Mesodermal cell (in vitro differentiated cells): ENCODE data around the gene POU6F2.

Experiments
- H3K27ac ChIP-seq: 2 replicates; pipeline ENCODE4 v1.7.0; 2013; ENCODE audit warnings: mild to moderate bottlenecking, low read depth, low read length, moderate library complexity; ENCODE audit not compliant: severe bottlenecking
- H3K36me3 ChIP-seq: 2 replicates; pipeline ENCODE4 v1.7.1; 2013; ENCODE audit warnings: mild to moderate bottlenecking, low read length, moderate library complexity; ENCODE audit not compliant: control insufficient read depth, insufficient read depth
- H3K4me1 ChIP-seq: one replicate; pipeline ENCODE4 v1.7.1; 2013; ENCODE audit warnings: mild to moderate bottlenecking, low read length; ENCODE audit not compliant: insufficient read depth, control insufficient read depth, poor library complexity, severe bottlenecking
- H3K4me3 ChIP-seq: 2 replicates; pipeline ENCODE4 v1.7.0; 2013; ENCODE audit warnings: low read length, control low read depth, mild to moderate bottlenecking; ENCODE audit not compliant: insufficient read depth, poor library complexity, severe bottlenecking; ENCODE audit errors: extremely low read depth
- H3K9me3 ChIP-seq: 2 replicates; pipeline ENCODE4 v1.7.1; 2013; ENCODE audit warnings: mild to moderate bottlenecking, low read length, moderate library complexity; ENCODE audit not compliant: control insufficient read depth
- WGBS, 2 experiments: methylation state at CpG; one replicate each; pipeline ENCODE4 v1.1.5; 2013; ENCODE audit warnings: missing lambda C conversion rate in 2 of 2; ENCODE audit not compliant: insufficient coverage in 2 of 2; 5-methylcytosine and 5-hydroxymethylcytosine counted together

Gene POU6F2

DNA sequence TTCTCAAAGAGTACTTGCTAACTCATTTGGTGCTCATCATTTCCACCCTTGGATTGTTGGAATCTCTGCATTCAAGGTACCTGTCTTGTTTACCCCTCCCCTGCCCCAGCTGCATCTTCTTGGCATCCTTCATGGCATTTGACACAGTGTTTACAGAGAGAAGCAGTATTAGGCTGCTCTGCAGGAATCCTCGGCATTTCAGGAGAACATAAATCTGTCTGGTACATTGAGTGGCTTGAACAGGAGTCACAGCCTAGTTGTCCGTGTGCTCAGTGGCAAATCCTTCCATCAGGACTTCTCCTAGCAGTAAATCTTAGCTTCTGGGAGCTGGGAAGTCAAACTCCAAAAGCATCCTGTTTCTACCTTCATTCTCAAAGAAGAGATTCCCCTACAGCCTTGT is 451.7 kb downstream of the POU6F2 start:
- 93 to 100% methylated on average over 1 to 2 of the region's 2 CpGs for WGBS, 2 experiments
- Histone ChIP-seq H3K9me3 (no peaks in the 10 kb centered on the region), H3K4me1 (peaks cover 23% of the 10 kb centered on the region), H3K27ac (no peak overlapping the region), H3K4me3 (no peak overlapping the region), H3K36me3 (no peaks in the 10 kb centered on the region)

DNA sequence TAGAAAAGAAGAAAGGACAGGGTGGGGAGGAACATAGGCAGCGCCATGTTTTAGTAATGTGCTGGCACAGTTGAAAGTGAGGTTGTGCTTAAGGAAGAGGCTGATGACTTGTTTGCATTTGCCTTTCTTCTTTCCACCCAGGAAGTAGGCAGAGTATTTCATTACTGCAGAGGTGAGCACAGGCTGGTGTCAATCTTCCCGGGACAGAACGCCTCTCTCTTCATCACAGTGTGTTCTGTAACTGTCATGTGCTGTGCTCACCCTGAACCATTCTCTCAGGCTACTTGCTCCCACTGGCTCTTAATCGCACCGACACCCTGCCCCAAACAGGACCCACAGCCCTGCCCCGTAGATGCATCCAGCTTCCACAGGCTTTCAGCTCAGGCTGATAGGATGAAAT is 452.7 kb downstream of the POU6F2 start:
- Histone ChIP-seq H3K27ac (no peak overlapping the region), H3K36me3 (no peaks in the 10 kb centered on the region), H3K4me1 (peaks cover 23% of the 10 kb centered on the region), H3K4me3 (no peak overlapping the region), H3K9me3 (no peaks in the 10 kb centered on the region)
- 89 to 96% methylated on average over 3 to 5 of the region's 6 CpGs for WGBS, 2 experiments

DNA sequence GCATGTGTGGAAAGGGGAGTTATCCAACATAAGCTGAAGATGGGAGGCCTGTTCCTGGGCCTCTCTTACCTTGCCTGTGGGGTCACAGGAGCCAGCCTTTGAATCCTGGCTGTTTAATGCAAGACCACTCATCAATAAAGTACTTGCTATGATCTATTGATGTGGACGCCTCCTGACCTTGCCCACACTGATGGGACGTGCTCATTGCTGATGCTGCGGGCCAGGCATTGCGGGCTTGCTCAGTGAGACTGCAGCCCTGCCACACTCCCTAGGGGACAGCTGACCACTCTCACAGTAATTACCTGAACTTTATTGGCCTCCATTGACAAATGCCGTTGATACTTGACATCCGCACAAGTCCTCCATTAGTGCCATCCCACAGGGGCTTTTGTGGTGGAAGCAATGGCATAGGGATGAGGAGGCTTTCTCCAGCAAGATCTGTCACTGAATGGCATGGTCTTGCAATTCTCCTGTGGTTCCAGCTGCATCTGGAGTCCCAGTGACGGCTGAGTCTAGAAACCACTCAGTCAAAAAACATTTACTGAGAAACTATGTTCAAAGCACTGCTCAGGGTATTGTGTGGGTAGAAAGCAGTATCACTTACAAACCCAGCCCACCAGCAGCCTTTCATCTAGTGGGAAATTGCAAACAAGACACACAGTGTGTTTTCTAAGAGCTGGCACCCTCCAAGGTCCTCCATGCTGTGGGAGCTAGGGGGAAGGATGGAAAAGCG is 453.4 kb downstream of the POU6F2 start:
- no peak overlapping the region for H3K4me3 ChIP-seq
- no peaks in the 10 kb centered on the region for H3K36me3 ChIP-seq
- 94 to 95% methylated on average over 5 of the region's 8 CpGs for WGBS, 2 experiments
- H3K4me1 ChIP-seq, result peaks cover 23% of the 10 kb centered on the region
- H3K27ac ChIP-seq, result no peak overlapping the region
- no peaks in the 10 kb centered on the region for H3K9me3 ChIP-seq

DNA sequence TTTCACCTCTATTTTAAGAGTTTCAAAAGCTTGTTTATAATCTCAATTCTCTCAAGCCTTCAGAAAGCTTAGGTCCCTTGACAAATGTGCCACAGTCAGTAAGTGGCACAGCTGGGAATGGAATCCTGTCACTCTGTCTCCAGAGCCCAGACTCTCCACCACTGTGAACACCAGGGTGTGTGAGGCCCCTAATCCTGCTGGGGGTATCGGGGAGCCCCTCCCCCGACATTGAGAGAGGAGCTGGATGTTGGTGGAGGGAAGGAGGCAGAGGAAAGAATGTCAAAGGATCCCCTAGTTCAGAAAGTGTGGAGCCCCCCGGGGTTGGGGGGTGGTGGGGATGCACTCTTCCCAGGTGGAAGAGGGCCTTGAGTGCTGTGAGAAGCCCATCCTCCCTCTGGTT is 454.7 kb downstream of the POU6F2 start:
- no peaks in the 10 kb centered on the region for H3K36me3 ChIP-seq
- H3K4me1 ChIP-seq, result peaks cover 20% of the 10 kb centered on the region
- 70 to 71% methylated on average over 2 to 3 of the region's 3 CpGs for WGBS, 2 experiments

DNA sequence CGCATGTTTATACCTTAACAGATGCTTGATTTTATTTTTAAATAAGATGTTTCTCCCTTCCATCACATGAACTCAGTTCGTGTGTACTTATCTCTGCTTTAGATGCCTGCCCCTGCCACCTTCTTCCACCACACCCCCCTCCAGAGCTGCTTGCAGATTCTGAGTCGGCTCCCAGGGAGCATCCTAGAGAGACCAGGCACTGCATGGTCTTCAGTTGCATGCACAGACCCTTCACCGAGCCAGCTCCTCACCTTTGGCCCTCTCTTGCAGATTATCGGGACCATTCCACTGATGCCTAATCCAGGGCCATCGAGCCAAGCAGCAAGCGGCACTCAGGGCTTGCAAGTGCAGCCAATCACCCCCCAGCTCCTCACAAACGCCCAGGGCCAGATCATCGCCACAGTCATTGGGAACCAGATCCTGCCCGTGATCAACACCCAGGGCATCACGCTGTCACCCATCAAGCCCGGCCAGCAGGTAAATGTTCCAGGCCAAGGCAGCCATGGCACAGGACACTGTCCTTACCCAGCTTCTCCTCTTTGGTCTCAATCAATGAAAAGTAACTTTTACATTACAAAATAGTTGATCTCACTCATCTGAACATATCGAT is 455.2 kb downstream of the POU6F2 start:
- no peaks in the 10 kb centered on the region for H3K36me3 ChIP-seq
- peaks cover 15% of the 10 kb centered on the region for H3K4me1 ChIP-seq
- H3K27ac ChIP-seq, result no peak overlapping the region
- no peaks in the 10 kb centered on the region for H3K9me3 ChIP-seq
- 87 to 92% methylated on average over 10 to 11 of the region's 13 CpGs for WGBS, 2 experiments
- H3K4me3 ChIP-seq, result no peak overlapping the region

More for the DNA sequence above, 454.7 kb downstream of the POU6F2 start:
- Histone ChIP-seq H3K27ac (no peak overlapping the region), H3K9me3 (no peaks in the 10 kb centered on the region), H3K4me3 (no peak overlapping the region)

DNA sequence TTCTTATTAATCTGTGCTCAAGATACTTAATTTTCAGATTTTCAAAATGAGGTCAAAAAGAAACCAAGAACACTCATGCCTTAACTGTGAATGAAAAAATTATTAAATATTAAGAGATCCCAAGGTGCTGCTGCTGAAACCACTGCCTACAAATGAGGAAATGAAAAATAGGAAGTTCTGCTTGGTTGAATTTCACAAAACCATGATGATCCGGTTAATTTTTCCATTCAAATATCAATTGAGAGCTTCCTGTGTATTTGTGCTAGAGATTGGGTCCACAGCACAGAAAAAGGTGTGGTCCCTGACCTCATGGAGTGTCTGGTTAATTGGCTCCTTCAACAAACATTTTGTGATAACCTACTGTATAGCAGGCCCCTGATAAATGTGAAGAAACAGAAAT is 455.8 kb downstream of the POU6F2 start:
- H3K27ac ChIP-seq, result no peak overlapping the region
- no peak overlapping the region for H3K4me3 ChIP-seq
- no peaks in the 10 kb centered on the region for H3K9me3 ChIP-seq
- H3K36me3 ChIP-seq, result no peaks in the 10 kb centered on the region
- peaks cover 10% of the 10 kb centered on the region for H3K4me1 ChIP-seq
- 100% methylated on average over 1 of the region's 1 CpG for WGBS, 2 experiments

DNA sequence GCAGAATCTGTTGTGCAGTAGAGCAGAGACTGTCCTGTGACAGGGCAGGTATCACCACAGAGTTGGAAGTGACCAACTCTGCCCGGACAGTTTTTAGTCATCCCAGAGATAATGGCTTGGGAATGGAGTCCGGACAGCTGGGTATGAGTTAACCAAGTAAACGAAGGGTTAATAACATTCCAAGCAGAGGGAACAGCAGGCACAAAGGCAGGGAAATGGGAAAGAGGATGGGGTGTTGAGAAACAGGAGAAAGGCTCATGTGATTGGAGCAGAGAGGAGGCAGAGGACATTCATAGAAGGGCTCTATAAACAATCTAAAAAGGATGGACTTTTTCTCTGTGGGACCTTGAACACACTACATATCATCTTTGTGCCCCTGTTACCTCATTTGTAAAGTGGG is 456.3 kb downstream of the POU6F2 start:
- WGBS, 2 experiments, result 54 to 57% methylated on average over 3 of the region's 3 CpGs
- H3K27ac ChIP-seq, result no peak overlapping the region
- no peaks in the 10 kb centered on the region for H3K36me3 ChIP-seq
- peaks cover 8% of the 10 kb centered on the region for H3K4me1 ChIP-seq
- H3K4me3 ChIP-seq, result no peak overlapping the region
- no peaks in the 10 kb centered on the region for H3K9me3 ChIP-seq

DNA sequence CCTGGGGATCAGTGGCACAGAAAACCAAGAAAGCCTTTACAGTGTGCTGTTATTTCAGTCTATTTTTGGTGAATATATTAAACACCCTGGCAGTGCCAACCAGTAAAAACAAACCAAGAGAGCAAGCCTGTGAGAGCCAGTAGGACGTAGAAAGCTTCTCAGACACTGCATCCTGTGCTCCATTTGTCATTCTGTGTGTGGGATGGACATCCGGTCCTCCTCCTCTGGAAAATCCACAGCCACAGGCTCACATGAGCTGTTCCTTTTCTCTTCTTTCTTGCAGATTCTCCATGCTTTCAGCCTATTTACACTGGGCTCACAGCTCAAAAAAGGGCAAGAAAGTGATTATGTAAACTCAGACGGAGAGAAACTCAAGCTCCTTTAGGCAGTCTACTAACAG is 468.8 kb downstream of the POU6F2 start:
- H3K9me3 ChIP-seq, result no peaks in the 10 kb centered on the region
- no peaks in the 10 kb centered on the region for H3K36me3 ChIP-seq
- no peaks in the 10 kb centered on the region for H3K4me1 ChIP-seq
- no peak overlapping the region for H3K4me3 ChIP-seq
- no peak overlapping the region for H3K27ac ChIP-seq
- 72 to 75% methylated on average over 1 to 2 of the region's 3 CpGs for WGBS, 2 experiments

DNA sequence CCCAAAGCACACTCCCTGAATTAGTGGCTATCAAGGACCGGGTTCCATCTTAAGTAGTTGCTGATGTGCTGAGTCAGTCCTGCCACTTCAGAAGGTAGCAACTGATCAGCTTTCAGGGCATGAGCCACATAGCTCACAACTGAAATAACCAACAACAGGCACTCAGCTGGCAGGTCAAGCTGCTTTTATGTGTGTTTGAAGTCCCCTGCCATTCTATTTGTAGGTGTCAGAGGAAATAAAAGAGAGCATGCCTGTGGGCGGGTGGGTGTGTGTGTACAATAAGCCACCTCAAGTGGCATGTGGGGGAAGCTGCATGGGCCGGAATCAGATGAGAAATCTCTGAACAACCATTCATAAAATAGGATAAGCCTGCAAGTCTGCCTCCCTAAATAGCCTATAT is 474.2 kb downstream of the POU6F2 start:
- no peak overlapping the region for H3K27ac ChIP-seq
- H3K4me3 ChIP-seq, result no peak overlapping the region
- H3K4me1 ChIP-seq, result no peaks in the 10 kb centered on the region
- 80 to 100% methylated on average over 1 of the region's 3 CpGs for WGBS, 2 experiments
- no peaks in the 10 kb centered on the region for H3K36me3 ChIP-seq
- no peaks in the 10 kb centered on the region for H3K9me3 ChIP-seq

DNA sequence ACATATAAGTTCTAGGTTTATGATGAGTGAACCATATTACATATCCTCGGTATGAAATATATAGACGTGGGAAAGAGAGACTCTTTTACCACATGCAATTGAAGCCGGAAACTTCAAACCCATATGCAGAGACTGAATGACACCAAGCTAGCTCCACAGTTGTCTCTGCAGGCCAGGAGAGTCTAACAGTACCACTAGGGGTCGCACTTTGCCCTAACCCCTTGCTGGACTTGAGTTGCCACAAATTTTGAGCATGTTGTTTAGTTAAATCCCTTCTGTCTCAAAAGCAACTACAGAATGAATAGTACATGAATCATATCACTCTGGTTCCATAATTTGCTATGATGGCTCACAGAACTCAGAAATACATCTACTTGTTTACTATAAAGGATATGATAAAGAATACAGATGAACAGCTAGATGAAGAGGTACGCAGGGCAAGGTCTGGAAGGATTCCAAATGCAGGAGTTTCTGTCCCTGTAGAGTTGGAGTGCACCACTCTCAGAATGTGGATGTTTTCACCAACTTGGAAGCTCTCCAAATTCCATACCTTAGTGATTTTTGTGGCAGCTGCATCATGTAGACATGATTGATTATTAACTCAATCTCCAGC is 476.1 kb downstream of the POU6F2 start:
- Histone ChIP-seq H3K4me3 (no peak overlapping the region), H3K27ac (no peak overlapping the region), H3K36me3 (no peaks in the 10 kb centered on the region), H3K9me3 (no peaks in the 10 kb centered on the region), H3K4me1 (no peaks in the 10 kb centered on the region)
- WGBS, 2 experiments, result 25% methylated on average over 2 of the region's 5 CpGs; no CpG with 5 or more reads in 1 of the 2 experiments
